Effector memory CD4-positive, alpha-beta T cell (primary cell): ENCODE data around the gene LAMA4.

ENCODE experiments used
- DNase-seq, 3 donors: peaks; one replicate each; pipeline ENCODE4 v3.0.0-alpha.2; 2020
- H3K27ac ChIP-seq: 2 replicates; pipeline ENCODE4 v1.7.0; 2013; ENCODE audit warnings: mild to moderate bottlenecking, low read length, moderate library complexity; ENCODE audit not compliant: insufficient read depth, poor library complexity, severe bottlenecking
- H3K27me3 ChIP-seq: replicated peaks from 2 replicates; pipeline ENCODE4 v1.7.0; 2013; ENCODE audit warnings: mild to moderate bottlenecking, low read length; ENCODE audit not compliant: insufficient read depth, control insufficient read depth, poor library complexity, severe bottlenecking
- H3K36me3 ChIP-seq: 2 replicates; pipeline ENCODE4 v1.7.0; 2013; ENCODE audit warnings: mild to moderate bottlenecking, low read length, moderate library complexity; ENCODE audit not compliant: control insufficient read depth, insufficient read depth
- H3K4me1 ChIP-seq: 2 replicates; pipeline ENCODE4 v1.7.0; 2013; ENCODE audit warnings: low read length, mild to moderate bottlenecking; ENCODE audit not compliant: control insufficient read depth, insufficient read depth, poor library complexity, severe bottlenecking
- H3K4me3 ChIP-seq: 2 replicates; pipeline ENCODE4 v1.7.0; 2013; ENCODE audit warnings: low read length, low read depth, mild to moderate bottlenecking; ENCODE audit not compliant: insufficient read depth, poor library complexity, severe bottlenecking
- H3K9me3 ChIP-seq: 2 replicates; pipeline ENCODE4 v1.7.0; 2013; ENCODE audit warnings: mild to moderate bottlenecking, low read length, moderate library complexity; ENCODE audit not compliant: control insufficient read depth

The LAMA4 gene

GRCh38 chr6:112289038-112289566, 34.7 kb upstream of the LAMA4 start:
- no peak for DNase-seq
- H3K4me1 ChIP-seq: no peaks in the 10 kb centered on the region
- H3K9me3 ChIP-seq: no peaks in the 10 kb centered on the region
- H3K4me3 ChIP-seq: no peak overlapping the region
- peaks cover 3% of the 10 kb centered on the region for H3K27me3 ChIP-seq
- H3K27ac ChIP-seq: no peak overlapping the region
- H3K36me3 ChIP-seq: no peaks in the 10 kb centered on the region

- H3K27ac ChIP-seq: no peak overlapping the region
- H3K4me1 ChIP-seq: no peaks in the 10 kb centered on the region
- H3K36me3 ChIP-seq: no peaks in the 10 kb centered on the region
- peaks cover 3% of the 10 kb centered on the region for H3K27me3 ChIP-seq
- no peak overlapping the region for H3K4me3 ChIP-seq
- no peak for DNase-seq
- H3K9me3 ChIP-seq: no peaks in the 10 kb centered on the region
Measured at GRCh38 chr6:112288475-112288874, 34.1 kb upstream of the LAMA4 start.

GRCh38 chr6:112287577-112288225, 33.3 kb upstream of the LAMA4 start:
- Histone ChIP-seq H3K27me3 (peaks cover 3% of the 10 kb centered on the region), H3K36me3 (no peaks in the 10 kb centered on the region), H3K4me3 (no peak overlapping the region), H3K4me1 (no peaks in the 10 kb centered on the region), H3K9me3 (no peaks in the 10 kb centered on the region), H3K27ac (no peak overlapping the region)
- no peak for DNase-seq

- H3K9me3 ChIP-seq: no peaks in the 10 kb centered on the region
- no peaks in the 10 kb centered on the region for H3K36me3 ChIP-seq
- H3K27ac ChIP-seq: no peak overlapping the region
- H3K4me3 ChIP-seq: no peak overlapping the region
- H3K4me1 ChIP-seq: no peaks in the 10 kb centered on the region
- DNase-seq: no peak
- peaks cover 3% of the 10 kb centered on the region for H3K27me3 ChIP-seq
Measured at GRCh38 chr6:112286500-112287144, 32.3 kb upstream of the LAMA4 start.

- Histone ChIP-seq H3K9me3 (no peaks in the 10 kb centered on the region), H3K27me3 (peaks cover 3% of the 10 kb centered on the region), H3K4me3 (no peak overlapping the region), H3K4me1 (no peaks in the 10 kb centered on the region), H3K36me3 (no peaks in the 10 kb centered on the region), H3K27ac (no peak overlapping the region)
- peak; percentile 16 to 28 (median 27) for DNase-seq
Measured at GRCh38 chr6:112286010-112286409, 31.6 kb upstream of the LAMA4 start.

- Histone ChIP-seq H3K36me3 (no peaks in the 10 kb centered on the region), H3K27me3 (peaks cover 3% of the 10 kb centered on the region), H3K4me3 (no peak overlapping the region), H3K27ac (no peak overlapping the region), H3K9me3 (no peaks in the 10 kb centered on the region), H3K4me1 (no peaks in the 10 kb centered on the region)
- DNase-seq: no peak
Measured at GRCh38 chr6:112284603-112285002, 30.2 kb upstream of the LAMA4 start.

- no peaks in the 10 kb centered on the region for H3K36me3 ChIP-seq
- no peak for DNase-seq
- no peaks in the 10 kb centered on the region for H3K27me3 ChIP-seq
- no peak overlapping the region for H3K4me3 ChIP-seq
- no peak overlapping the region for H3K27ac ChIP-seq
- H3K4me1 ChIP-seq: no peaks in the 10 kb centered on the region
- H3K9me3 ChIP-seq: no peaks in the 10 kb centered on the region
Measured at GRCh38 chr6:112283621-112284020, 29.3 kb upstream of the LAMA4 start.

GRCh38 chr6:112281821-112282615, 27.7 kb upstream of the LAMA4 start:
- no peak for DNase-seq
- Histone ChIP-seq H3K27ac (no peak overlapping the region), H3K4me3 (no peak overlapping the region), H3K27me3 (no peaks in the 10 kb centered on the region), H3K9me3 (no peaks in the 10 kb centered on the region), H3K4me1 (no peaks in the 10 kb centered on the region), H3K36me3 (no peaks in the 10 kb centered on the region)

- Histone ChIP-seq H3K9me3 (no peaks in the 10 kb centered on the region), H3K27me3 (no peaks in the 10 kb centered on the region), H3K4me3 (no peak overlapping the region), H3K36me3 (no peaks in the 10 kb centered on the region), H3K27ac (no peak overlapping the region), H3K4me1 (no peaks in the 10 kb centered on the region)
- no peak for DNase-seq
Measured at GRCh38 chr6:112279031-112279935, 24.9 kb upstream of the LAMA4 start.
